GM21526 (cell line): Measurements from ENCODE around the gene KIRREL3.

Experiments used
- ATAC-seq: cut with Tn5 transposase; IDR thresholded peaks from one replicate; pipeline ENCODE4 v1.9.1; 2021; ENCODE audit warnings: moderate library complexity; ENCODE audit not compliant: unreplicated experiment, low FRiP score

Gene KIRREL3

DNA sequence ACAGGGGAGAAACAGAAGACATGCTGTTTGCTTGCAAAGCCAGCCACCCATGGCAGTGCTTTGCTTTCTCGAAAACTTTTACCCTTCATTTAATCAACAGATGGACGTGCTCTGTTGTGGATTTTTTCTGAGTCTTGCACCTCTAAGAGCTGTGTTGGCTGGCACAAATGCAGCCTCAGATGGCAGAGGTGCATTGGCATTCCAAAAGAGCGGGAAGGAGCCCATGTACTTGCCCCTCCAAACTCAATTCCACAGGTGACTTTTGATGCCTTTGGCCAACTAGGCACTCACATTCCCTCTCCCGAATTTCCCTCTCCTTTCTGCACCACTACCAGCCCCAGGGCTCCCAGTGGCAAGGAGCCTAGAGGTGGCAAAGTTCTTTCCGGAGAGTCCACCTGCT is 1.2 kb downstream of the KIRREL3 start:
- no peak for ATAC-seq

- no peak for ATAC-seq
These were observed 2.9 kb downstream of the KIRREL3 start for GRCh38 chr11:126997641-126998040.

DNA sequence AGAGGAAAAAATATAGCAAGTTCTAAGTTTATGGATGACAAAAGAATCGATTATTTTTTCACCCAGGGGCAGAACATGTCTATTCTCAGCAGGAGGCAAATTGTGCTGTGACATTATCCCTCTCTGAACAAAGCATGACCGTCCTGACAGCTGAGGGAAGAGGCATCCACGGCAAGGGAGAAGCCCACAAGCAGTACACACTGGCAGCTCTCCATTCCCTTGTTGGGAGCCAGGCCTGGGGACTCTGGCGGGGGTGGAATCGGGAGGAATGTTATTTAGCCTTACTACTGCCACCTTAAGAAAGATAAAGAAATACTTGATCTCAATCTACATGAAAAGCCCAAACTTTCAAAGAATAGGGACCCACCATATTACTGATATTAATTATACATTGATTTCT is 3.4 kb downstream of the KIRREL3 start:
- no peak for ATAC-seq

- no peak for ATAC-seq
These were observed 4.3 kb downstream of the KIRREL3 start for GRCh38 chr11:126996036-126996804.

GRCh38 chr11:126993599-126993998 is 7.0 kb downstream of the KIRREL3 start:
- no peak for ATAC-seq

DNA sequence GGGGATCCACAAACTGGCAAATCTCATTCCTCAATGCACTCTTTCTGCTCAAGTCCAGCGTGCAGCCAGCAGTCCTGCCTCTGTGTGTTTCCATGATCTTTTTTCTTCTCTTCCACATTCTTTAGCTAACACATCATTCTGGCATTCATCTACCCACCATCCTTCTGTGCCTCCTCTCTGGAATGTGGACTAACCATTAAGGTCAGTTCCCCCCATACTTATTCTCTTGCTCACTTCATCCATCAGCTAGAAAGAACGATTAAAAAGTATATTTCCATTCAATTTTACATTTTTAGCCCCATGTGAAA is 7.8 kb downstream of the KIRREL3 start:
- ATAC-seq = no peak

GRCh38 chr11:126992065-126992803 is 8.3 kb downstream of the KIRREL3 start:
- no peak for ATAC-seq

- ATAC-seq = no peak
These were observed 9.0 kb downstream of the KIRREL3 start for GRCh38 chr11:126991596-126991995.

DNA sequence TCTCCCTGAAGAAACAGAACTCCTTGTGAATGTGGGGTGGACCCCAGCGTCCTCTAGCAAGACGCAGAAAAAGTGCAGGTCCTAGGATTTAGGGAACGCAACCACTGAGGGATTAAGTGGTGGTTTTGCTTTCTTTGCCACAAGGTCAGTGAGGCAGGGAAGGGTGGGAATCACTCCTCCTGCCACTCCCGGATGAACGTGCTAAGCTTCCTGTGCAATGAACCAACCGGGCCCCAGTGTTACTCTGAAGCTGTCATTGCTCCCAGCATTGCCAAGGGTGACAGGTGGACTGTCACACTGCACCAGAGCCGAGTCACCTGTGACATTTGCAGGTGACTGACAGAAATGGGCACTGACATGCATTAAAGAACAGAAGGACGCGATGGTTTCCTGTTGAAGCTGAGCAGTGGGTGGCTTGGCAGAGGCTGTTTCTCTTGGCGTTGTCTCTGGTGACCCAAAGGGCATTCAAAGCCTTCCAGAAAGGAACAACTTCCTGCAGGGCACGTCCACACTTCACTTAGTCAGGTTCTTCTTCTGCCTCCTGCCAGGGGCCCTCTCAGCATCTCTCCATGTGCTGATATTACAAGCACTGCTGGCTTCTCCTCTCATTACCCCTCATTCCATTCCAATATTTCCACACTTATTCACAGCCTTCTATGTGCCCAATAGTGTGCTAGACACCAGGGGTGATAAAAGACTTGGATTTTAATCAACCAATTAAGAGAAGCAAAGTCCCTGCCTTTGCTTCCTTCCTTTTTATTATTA is 9.7 kb downstream of the KIRREL3 start:
- ATAC-seq = no peak

DNA sequence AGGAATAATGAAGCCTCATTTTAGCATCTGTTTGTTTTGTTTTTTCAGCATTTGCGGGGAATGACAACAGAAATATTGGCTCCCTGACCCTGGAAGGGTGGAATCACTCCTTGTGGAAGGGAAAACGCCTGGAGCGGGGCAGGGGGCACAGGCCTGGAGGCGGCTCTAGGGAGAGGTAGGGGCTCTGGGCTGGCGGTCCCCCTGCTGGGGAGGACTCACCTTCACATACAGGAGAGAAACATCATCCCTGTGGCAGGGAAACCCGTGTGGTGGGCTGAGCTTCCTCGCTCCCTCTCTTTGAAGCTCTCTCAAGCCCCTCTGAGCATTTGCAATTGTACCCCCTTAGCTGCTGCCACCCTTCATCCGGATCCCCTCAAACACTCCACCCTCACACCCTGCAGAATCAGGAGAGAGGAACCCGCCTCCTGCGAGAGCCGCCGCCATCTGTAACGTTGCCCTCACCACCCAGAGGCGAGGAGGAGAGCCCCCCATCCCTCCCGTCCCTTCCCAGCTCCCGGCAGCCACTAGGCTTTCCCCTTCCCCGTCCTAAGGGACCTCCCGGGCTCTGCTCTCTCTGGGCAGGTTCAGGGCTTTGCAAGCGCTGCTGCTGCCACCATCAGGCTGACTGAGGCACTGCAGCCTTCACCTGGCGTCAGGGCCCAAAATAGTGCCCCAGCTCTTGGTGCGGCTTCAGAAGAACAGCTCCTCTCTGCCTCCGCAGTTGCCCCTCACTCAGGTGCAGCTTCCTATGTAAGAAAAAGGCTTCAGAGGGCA is 10.4 kb downstream of the KIRREL3 start:
- peak; percentile 89 for ATAC-seq

GRCh38 chr11:126988655-126989054 is 11.9 kb downstream of the KIRREL3 start:
- ATAC-seq = no peak

- no peak for ATAC-seq
These were observed 18.9 kb downstream of the KIRREL3 start for GRCh38 chr11:126981635-126982034.

GRCh38 chr11:126978911-126979310 is 21.7 kb downstream of the KIRREL3 start:
- ATAC-seq = no peak

DNA sequence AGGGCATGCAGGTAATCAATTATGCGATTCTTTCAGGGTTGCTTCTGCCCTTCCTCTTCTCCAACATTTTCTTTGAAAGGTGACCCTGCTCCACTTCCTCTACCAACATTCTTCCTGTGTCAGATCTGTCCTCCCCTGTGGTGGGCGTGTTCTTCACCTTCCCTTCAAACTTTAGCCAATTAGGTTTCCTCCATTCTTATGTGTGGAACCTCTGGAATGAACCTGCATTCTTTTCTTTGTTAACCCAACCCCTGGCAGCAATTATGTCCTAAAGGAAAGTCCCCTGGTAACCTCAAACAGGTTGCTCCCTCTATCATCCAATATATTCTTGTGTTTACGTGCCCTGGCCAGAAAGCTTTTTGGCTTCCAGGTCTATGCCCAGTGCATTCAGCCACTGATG is 22.4 kb downstream of the KIRREL3 start:
- ATAC-seq = no peak

- ATAC-seq = no peak
These were observed 27.5 kb downstream of the KIRREL3 start for GRCh38 chr11:126973051-126973450.

- ATAC-seq = no peak
These were observed 29.3 kb downstream of the KIRREL3 start for GRCh38 chr11:126971305-126971704.

DNA sequence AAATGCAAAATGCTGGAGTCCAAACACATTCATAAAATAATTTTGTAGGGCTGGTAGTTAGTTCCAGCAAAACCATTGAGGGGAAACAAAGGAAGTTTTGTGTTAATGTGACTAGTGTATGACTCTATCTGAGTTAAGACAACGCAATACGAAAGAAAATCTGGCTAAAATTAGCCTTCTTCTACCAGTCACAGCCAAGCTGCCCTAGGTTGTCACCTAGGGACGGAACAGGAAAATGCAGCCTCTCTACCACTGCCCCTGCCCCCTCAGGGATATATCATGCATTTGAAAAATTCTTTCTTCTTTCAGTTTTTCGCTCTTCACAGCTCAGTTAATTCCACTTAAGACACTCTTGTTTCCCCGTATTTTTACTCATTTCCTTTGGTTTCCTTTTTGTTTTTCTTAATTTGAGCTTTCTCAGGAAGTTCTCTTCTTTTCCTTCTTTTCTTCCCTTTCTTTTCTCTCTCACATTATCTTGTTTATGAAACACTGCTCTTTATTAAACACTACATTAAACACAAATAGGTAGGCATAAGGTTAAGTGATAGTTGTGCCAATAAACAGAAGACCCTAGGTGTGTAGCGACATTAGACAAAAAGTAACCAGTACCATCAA is 30.6 kb downstream of the KIRREL3 start:
- ATAC-seq = no peak

- ATAC-seq = no peak
These were observed 31.7 kb downstream of the KIRREL3 start for GRCh38 chr11:126968915-126969314.

GRCh38 chr11:126965331-126965730 is 35.2 kb downstream of the KIRREL3 start:
- ATAC-seq = no peak

GRCh38 chr11:126963603-126964363 is 36.8 kb downstream of the KIRREL3 start:
- no peak for ATAC-seq
